HEK293T (cell line): ENCODE measurements around the gene CDK14.
A peak's percentile ranks its signal among the peaks of the same experiment; 100 is the strongest.

ENCODE experiments used
- CTCF ChIA-PET: fragments of 350-600 bp; formaldehyde crosslinking; extraction: SDS; loops from one replicate; lab custom pipeline; 2021; ENCODE audit warnings: antibody characterized with exemption, inconsistent platforms; lab: Yijun Ruan, JAX
- POLR2A ChIA-PET: fragments of 350-600 bp; formaldehyde crosslinking; extraction: SDS; loops from one replicate; lab custom pipeline; 2020; ENCODE audit warnings: antibody characterized with exemption, inconsistent platforms; lab: Yijun Ruan, JAX
- DNase-seq: peaks from one replicate; pipeline ENCODE4 v3.0.0; 2012; ENCODE audit warnings: mixed read lengths; ENCODE audit errors: extremely low spot score
- ARNT ChIP-seq: fragments of 450-650 bp; IDR thresholded peaks from 2 replicates; pipeline ENCODE4 v1.6.1; 2017; ENCODE audit warnings: mild to moderate bottlenecking
- BHLHE40 ChIP-seq: fragments of 450-650 bp; IDR thresholded peaks from 2 replicates; pipeline ENCODE4 v1.6.1; 2016; ENCODE audit warnings: mild to moderate bottlenecking, moderate library complexity, borderline replicate concordance
- CTBP1 ChIP-seq: fragments of 450-650 bp; IDR thresholded peaks from 2 replicates; pipeline ENCODE4 v1.6.1; 2016; ENCODE audit warnings: borderline replicate concordance
- ELF4 ChIP-seq: fragments of 450-650 bp; IDR thresholded peaks from 2 replicates; pipeline ENCODE4 v1.6.1; 2017; ENCODE audit warnings: antibody characterized with exemption
- FOXA1 ChIP-seq: fragments of 450-650 bp; IDR thresholded peaks from 2 replicates; pipeline ENCODE4 v1.6.1; 2016; ENCODE audit warnings: mild to moderate bottlenecking
- FOXK2 ChIP-seq: fragments of 450-650 bp; IDR thresholded peaks from 2 replicates; pipeline ENCODE4 v1.6.1; 2016; ENCODE audit warnings: mild to moderate bottlenecking
- FOXM1 ChIP-seq: fragments of 450-650 bp; IDR thresholded peaks from 2 replicates; pipeline ENCODE4 v1.6.1; 2017; ENCODE audit warnings: mild to moderate bottlenecking, borderline replicate concordance
- HDGF ChIP-seq: fragments of 450-650 bp; IDR thresholded peaks from 2 replicates; pipeline ENCODE4 v1.6.1; 2017; ENCODE audit warnings: antibody characterized with exemption, borderline replicate concordance
- L3MBTL2 ChIP-seq: fragments of 450-650 bp; conservative IDR thresholded peaks from 2 replicates; pipeline ENCODE4 v1.6.1; 2016; ENCODE audit warnings: mild to moderate bottlenecking
- LEF1 ChIP-seq: fragments of 450-650 bp; IDR thresholded peaks from 2 replicates; pipeline ENCODE4 v1.6.1; 2017; ENCODE audit warnings: mild to moderate bottlenecking, borderline replicate concordance
- NFRKB ChIP-seq: fragments of 450-650 bp; IDR thresholded peaks from 2 replicates; pipeline ENCODE4 v1.6.1; 2016; ENCODE audit warnings: mild to moderate bottlenecking, moderate library complexity
- PKNOX1 ChIP-seq: fragments of 450-650 bp; IDR thresholded peaks from 2 replicates; pipeline ENCODE4 v1.6.1; 2016
- SP1 ChIP-seq: fragments of 450-650 bp; IDR thresholded peaks from 2 replicates; pipeline ENCODE4 v1.6.1; 2017
- SUZ12 ChIP-seq: fragments of 450-650 bp; IDR thresholded peaks from 2 replicates; pipeline ENCODE4 v1.6.1; 2016; ENCODE audit warnings: mild to moderate bottlenecking
- TARDBP ChIP-seq: fragments of 450-650 bp; IDR thresholded peaks from 2 replicates; pipeline ENCODE4 v1.6.1; 2016
- ZNF384 ChIP-seq: fragments of 450-650 bp; IDR thresholded peaks from 2 replicates; pipeline ENCODE4 v1.6.1; 2016

The CDK14 gene

GRCh38 chr7:90842430-90842788 lies 246.3 kb downstream of the CDK14 start:
- TF ChIP-seq FOXA1 (no peak), SUZ12 (no peak), BHLHE40 (no peak), FOXM1 (no peak), HDGF (no peak), ARNT (no peak), CTBP1 (no peak), TARDBP (no peak), ELF4 (no peak), SP1 (no peak), ZNF384 (no peak), PKNOX1 (no peak), LEF1 (no peak), NFRKB (no peak), L3MBTL2 (no peak), FOXK2 (no peak)
- POLR2A ChIA-PET, result no interaction called here
- DNase-seq, result no peak
- CTCF ChIA-PET, result no interaction called here

DNA sequence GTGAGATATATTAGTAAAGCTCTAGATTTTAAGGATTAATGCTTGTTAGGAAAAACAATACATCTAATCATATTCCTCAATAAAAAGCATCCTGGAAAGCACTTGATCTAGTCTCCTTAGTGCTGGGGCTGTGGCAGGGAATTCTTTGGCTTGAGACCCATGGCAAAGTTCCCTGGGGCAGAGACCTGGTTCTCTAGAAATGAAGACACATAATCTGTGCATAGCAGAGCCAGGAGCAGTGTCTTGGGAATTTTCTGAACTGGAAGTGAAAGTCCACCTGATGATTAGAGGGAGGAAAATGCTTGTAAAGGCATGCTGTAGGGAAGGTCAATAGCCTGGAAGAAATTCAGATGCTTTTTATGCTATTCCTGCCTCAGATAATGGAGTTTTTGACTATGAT lies 247.4 kb downstream of the CDK14 start:
- ChIA-PET CTCF (no interaction called here), POLR2A (no interaction called here)
- TF ChIP-seq TARDBP, result no peak
- no peak for TF ChIP-seq LEF1
- no peak for TF ChIP-seq SP1
- no peak for TF ChIP-seq NFRKB
- no peak for TF ChIP-seq ELF4
- no peak for TF ChIP-seq FOXK2
- no peak for TF ChIP-seq CTBP1
- no peak for TF ChIP-seq ZNF384
- no peak for TF ChIP-seq PKNOX1
- no peak for TF ChIP-seq FOXA1
- TF ChIP-seq L3MBTL2, result no peak
- TF ChIP-seq FOXM1, result no peak
- TF ChIP-seq ARNT, result no peak
- no peak for TF ChIP-seq HDGF
- no peak for TF ChIP-seq BHLHE40
- no peak for TF ChIP-seq SUZ12
- no peak for DNase-seq

DNA sequence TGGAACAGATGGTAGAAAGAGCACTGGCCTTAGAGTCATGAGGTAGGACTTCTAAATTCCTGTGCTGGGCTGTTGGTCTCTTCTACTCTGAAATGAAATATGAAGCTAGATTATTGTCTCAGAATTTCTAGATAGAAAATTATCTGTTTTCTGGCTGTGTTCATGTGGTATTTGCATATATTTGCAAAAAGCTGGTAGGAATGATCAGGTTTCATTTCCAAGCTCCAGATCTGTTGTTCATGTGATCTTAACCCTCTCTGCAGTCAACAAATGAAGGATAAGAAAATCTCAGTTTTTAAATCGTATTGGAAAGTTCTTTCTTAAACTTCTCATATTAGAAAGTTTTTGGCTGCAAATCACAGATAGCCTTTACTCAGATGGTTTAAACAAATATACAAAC lies 248.3 kb downstream of the CDK14 start:
- TF ChIP-seq ZNF384 (no peak), L3MBTL2 (no peak), CTBP1 (no peak), FOXA1 (no peak), TARDBP (no peak), SP1 (no peak), PKNOX1 (no peak), NFRKB (no peak), ELF4 (no peak), HDGF (no peak), BHLHE40 (no peak), ARNT (no peak), FOXM1 (no peak), LEF1 (no peak), SUZ12 (no peak), FOXK2 (no peak)
- CTCF ChIA-PET, result interaction anchor here (0.6 kb wide), 2 partner anchors 132 to 133 kb away, joined by 3 read pairs; no protein-coding TSS in a partner anchor

GRCh38 chr7:90846192-90846591 lies 250.1 kb downstream of the CDK14 start:
- TF ChIP-seq LEF1, result no peak
- TF ChIP-seq FOXK2, result no peak
- no peak for TF ChIP-seq TARDBP
- TF ChIP-seq ZNF384, result no peak
- no peak for TF ChIP-seq FOXM1
- TF ChIP-seq L3MBTL2, result no peak
- no peak for TF ChIP-seq HDGF
- no peak for TF ChIP-seq BHLHE40
- no peak for TF ChIP-seq NFRKB
- TF ChIP-seq ELF4, result no peak
- TF ChIP-seq PKNOX1, result no peak
- TF ChIP-seq FOXA1, result no peak
- no peak for TF ChIP-seq SP1
- TF ChIP-seq ARNT, result no peak
- TF ChIP-seq SUZ12, result no peak
- TF ChIP-seq CTBP1, result no peak
- no peak for DNase-seq
- ChIA-PET CTCF (no interaction called here), POLR2A (no interaction called here)

More for the DNA sequence above, 248.3 kb downstream of the CDK14 start:
- no peak for DNase-seq
- POLR2A ChIA-PET, result no interaction called here

DNA sequence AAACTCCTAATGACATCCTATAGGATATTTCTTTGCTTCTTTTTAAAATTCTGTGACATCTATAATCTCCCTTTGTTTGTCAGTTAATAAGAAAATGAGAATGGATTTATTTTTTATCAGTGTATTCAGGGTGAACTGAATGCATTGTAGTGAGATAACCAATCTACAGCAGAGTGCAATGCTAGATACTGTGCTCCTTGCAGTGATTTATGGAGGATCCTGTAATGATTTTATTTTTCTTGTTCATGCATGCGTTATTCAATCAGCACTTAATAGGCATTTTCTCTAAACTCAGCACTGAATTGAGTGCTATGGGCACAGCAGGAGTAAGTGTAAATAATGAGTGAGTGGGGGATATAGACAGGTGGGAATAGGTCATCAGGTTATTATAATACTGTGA lies 253.9 kb downstream of the CDK14 start:
- ChIA-PET POLR2A (no interaction called here), CTCF (no interaction called here)
- TF ChIP-seq CTBP1, result no peak
- no peak for TF ChIP-seq NFRKB
- TF ChIP-seq PKNOX1, result peak; percentile 44; the same call in 1 of the 2 replicates
- no peak for TF ChIP-seq BHLHE40
- no peak for TF ChIP-seq L3MBTL2
- TF ChIP-seq SP1, result no peak
- DNase-seq, result no peak
